Vagina (tissue), 2 donors: ENCODE results near the gene SLC16A10. TPM values are rescaled to one million over a fixed set of nuclear protein-coding genes. Genes with fewer than 3 reads are reported as not detected.

Source experiments
- DNase-seq, 2 donors: peaks; one replicate each; pipeline ENCODE4 v3.0.0-alpha.2; 2017; ENCODE audit errors: extremely low spot score in 2 of 2
- H3K27ac ChIP-seq: fragments of 200-600 bp; sonication (generic); one replicate; pipeline ENCODE4 v1.5.1; 2019
- H3K27me3 ChIP-seq: fragments of 200-600 bp; sonication (generic); one replicate; pipeline ENCODE4 v1.5.1; 2019
- H3K36me3 ChIP-seq, 2 donors: fragments of 200-600 bp; sonication (generic); one replicate each; pipeline ENCODE4 v1.5.1; 2017 to 2019
- H3K4me1 ChIP-seq: fragments of 200-600 bp; sonication (generic); one replicate; pipeline ENCODE4 v1.5.1; 2019
- H3K4me3 ChIP-seq, 2 donors: fragments of 200-600 bp; sonication (generic); 1 replicate in 1 of 2; 2 replicates in 1 of 2; pipeline ENCODE4 v1.5.1; 2016 to 2019
- H3K9me3 ChIP-seq: fragments of 200-600 bp; sonication (generic); one replicate; pipeline ENCODE4 v1.5.1; 2019
- CTCF ChIP-seq, 3 experiments: fragments of 450-650 bp in 2 of 3; fragments of 200-600 bp in 1 of 3; sonication (generic) in 1 of 3; IDR thresholded peaks; one replicate each; pipeline ENCODE4 v1.5.1; 2017 to 2019; ENCODE audit warnings: antibody characterized with exemption in 3 of 3, mild to moderate bottlenecking in 2 of 3, moderate library complexity in 2 of 3
- POLR2A ChIP-seq, 2 donors: fragments of 450-650 bp; IDR thresholded peaks; one replicate each; pipeline ENCODE4 v1.6.1; 2017; ENCODE audit warnings: antibody characterized with exemption in 2 of 2, mild to moderate bottlenecking in 2 of 2, moderate library complexity in 2 of 2
- POLR2AphosphoS5 ChIP-seq, 2 donors: sonication (generic); formaldehyde crosslinking; IDR thresholded peaks; one replicate each; pipeline ENCODE4 v1.9.0; 2017; ENCODE audit warnings: antibody characterized with exemption in 2 of 2, mild to moderate bottlenecking in 2 of 2, low read depth in 1 of 2; ENCODE audit not compliant: insufficient read depth in 1 of 2
- intact Hi-C: fragments of 100-400 bp; cut with DNase I; formaldehyde crosslinking; loops from one replicate; pipeline ENCODE4 v1.15.1; 2023
- total RNA-seq: library from RNA; depleted of rRNA; stranded (reverse); fragments of >200 nt; gene quantifications from one replicate; pipeline ENCODE4 v1.2.3, GENCODE V29; 2016

SLC16A10 gene
- total RNA-seq, 1 donor from 2014 or later: 5.4 TPM

- peak; percentile 94 to 95 for TF ChIP-seq POLR2AphosphoS5 (IDR thresholded peaks at IDR 0.05; ENCODE audit: insufficient read depth in 1 of 2, low read depth in 1 of 2)
- TF ChIP-seq CTCF (IDR thresholded peaks at IDR 0.05): peak; percentile 85 to 99 (median 89)
- no peak for TF ChIP-seq POLR2A (IDR thresholded peaks at IDR 0.05)
- Histone ChIP-seq H3K27ac (peak overlapping the region; percentile 82), H3K27me3 (no peaks in the 10 kb centered on the region), H3K9me3 (no peaks in the 10 kb centered on the region), H3K4me1 (peaks cover 17% of the 10 kb centered on the region), H3K36me3 (no peaks in the 10 kb centered on the region), H3K4me3 (peak overlapping the region; percentile 71 to 94)
- intact Hi-C loops: loop anchor here (10.0 kb wide), 1 partner anchor 796 kb away; the partner anchor contains the start of gene CCN6
- DNase-seq: peak; percentile 98 to 99
These were observed 172.0 kb downstream of the SLC16A10 start for GRCh38 chr6:111259089-111259831.

- no peak overlapping the region for H3K4me3 ChIP-seq
These were observed 173.4 kb downstream of the SLC16A10 start for GRCh38 chr6:111260570-111261298.

GRCh38 chr6:111263837-111264236 lies 176.5 kb downstream of the SLC16A10 start:
- no peak for DNase-seq
- intact Hi-C loops: loop anchor here (10.0 kb wide), 1 partner anchor 381 kb away; no protein-coding TSS in a partner anchor

More at GRCh38 chr6:111260570-111261298, 173.4 kb downstream of the SLC16A10 start:
- DNase-seq: no peak
- no peaks in the 10 kb centered on the region for H3K9me3 ChIP-seq
- no peak overlapping the region for H3K27ac ChIP-seq
- intact Hi-C loops: loop anchor here (10.0 kb wide), 1 partner anchor 384 kb away; no protein-coding TSS in a partner anchor
- H3K27me3 ChIP-seq: no peaks in the 10 kb centered on the region
- peaks cover 17% of the 10 kb centered on the region for H3K4me1 ChIP-seq
- TF ChIP-seq CTCF (IDR thresholded peaks at IDR 0.05) (no peak), POLR2AphosphoS5 (IDR thresholded peaks at IDR 0.05; ENCODE audit: insufficient read depth in 1 of 2, low read depth in 1 of 2) (no peak), POLR2A (IDR thresholded peaks at IDR 0.05) (no peak)
- H3K36me3 ChIP-seq: peaks cover 0 to 5% of the 10 kb centered on the region in 2 donors

GRCh38 chr6:111265842-111266241 lies 178.5 kb downstream of the SLC16A10 start:
- no peak overlapping the region for H3K27ac ChIP-seq
- H3K4me1 ChIP-seq: peaks cover 14% of the 10 kb centered on the region
- intact Hi-C loops: loop anchor here (10.0 kb wide), 1 partner anchor 379 kb away; no protein-coding TSS in a partner anchor
- no peaks in the 10 kb centered on the region for H3K9me3 ChIP-seq
- peaks cover 0 to 28% of the 10 kb centered on the region in 2 donors for H3K36me3 ChIP-seq
- no peak for DNase-seq
- TF ChIP-seq POLR2AphosphoS5 (IDR thresholded peaks at IDR 0.05; ENCODE audit: insufficient read depth in 1 of 2, low read depth in 1 of 2) (no peak), POLR2A (IDR thresholded peaks at IDR 0.05) (no peak), CTCF (IDR thresholded peaks at IDR 0.05) (no peak)
- H3K27me3 ChIP-seq: no peaks in the 10 kb centered on the region
- H3K4me3 ChIP-seq: no peak overlapping the region

More at GRCh38 chr6:111263837-111264236, 176.5 kb downstream of the SLC16A10 start:
- Histone ChIP-seq H3K9me3 (no peaks in the 10 kb centered on the region), H3K36me3 (peaks cover 0 to 21% of the 10 kb centered on the region in 2 donors), H3K27ac (no peak overlapping the region), H3K27me3 (no peaks in the 10 kb centered on the region), H3K4me1 (peaks cover 26% of the 10 kb centered on the region), H3K4me3 (no peak overlapping the region)
- TF ChIP-seq POLR2A (IDR thresholded peaks at IDR 0.05): no peak
- no peak for TF ChIP-seq POLR2AphosphoS5 (IDR thresholded peaks at IDR 0.05; ENCODE audit: insufficient read depth in 1 of 2, low read depth in 1 of 2)
- TF ChIP-seq CTCF (IDR thresholded peaks at IDR 0.05): no peak
